Ovary (tissue), 9 donors: ENCODE results near the gene FAM163B. TPM values are rescaled to one million over a fixed set of nuclear protein-coding genes. Genes with fewer than 3 reads are reported as not detected.

ENCODE experiments used
- DNase-seq, 5 donors: peaks; one replicate each; pipeline ENCODE4 v3.0.0-alpha.2; 2019 to 2020
- H3K27ac ChIP-seq, 2 donors: fragments of 200-600 bp; one replicate each; pipeline versions ENCODE4 v1.5.1 to v1.8.0; 2019 to 2022
- H3K27me3 ChIP-seq: fragments of 200-600 bp; one replicate; pipeline ENCODE4 v1.8.0; 2022
- H3K36me3 ChIP-seq: fragments of 200-600 bp; sonication (generic); one replicate; pipeline ENCODE4 v1.5.1; 2019
- H3K4me1 ChIP-seq: one replicate; pipeline ENCODE4 v1.8.1; 2013; ENCODE audit warnings: mild to moderate bottlenecking, moderate library complexity; ENCODE audit not compliant: insufficient read depth
- H3K4me3 ChIP-seq: fragments of 200-600 bp; sonication (generic); one replicate; pipeline ENCODE4 v1.5.1; 2017
- H3K9me3 ChIP-seq, 2 donors: fragments of 200-600 bp in 1 of 2; sonication (generic) in 1 of 2; one replicate each; pipeline versions ENCODE4 v1.5.1 to v1.8.1; 2013 to 2019; ENCODE audit warnings: mild to moderate bottlenecking in 1 of 2, moderate library complexity in 1 of 2
- EP300 ChIP-seq: sonication (generic); formaldehyde crosslinking; IDR thresholded peaks from one replicate; pipeline ENCODE4 v1.6.1; 2017; ENCODE audit warnings: antibody characterized with exemption
- POLR2A ChIP-seq: fragments of 450-650 bp; IDR thresholded peaks from one replicate; pipeline ENCODE4 v1.6.1; 2017; ENCODE audit warnings: antibody characterized with exemption, mild to moderate bottlenecking, moderate library complexity
- WGBS, 3 donors: extraction: QIAGEN DNeasy Blood & Tissue Kit in 1 of 3; methylation state at CpG; one replicate each; pipeline versions ENCODE4 v1.1.5 to v1.1.7; 2013 to 2017; 5-methylcytosine and 5-hydroxymethylcytosine counted together
- intact Hi-C, 4 donors: fragments of 100-400 bp; cut with DNase I; formaldehyde crosslinking; loops; one replicate each; pipeline versions ENCODE4 v1.11.0 to v1.15.1; 2022 to 2023
- polyA plus RNA-seq, 2 donors: library from polyadenylated mRNA; stranded (reverse); fragments of 200-250 nt in 1 of 2; fragments of 350-450 nt in 1 of 2; fragmentation: Illumina TruSeq in 1 of 2; extraction: RNeasy Lipid Tissue Mini Kit (QIAGEN cat#74804) in 1 of 2; gene quantifications; one replicate each; pipeline ENCODE4 v1.2.3, GENCODE V29; 2013 to 2014
- total RNA-seq, 7 donors: library from RNA; depleted of rRNA in 2 of 7; stranded (reverse); fragments of >200 nt in 2 of 7; fragmentation: NEBNext Ultra II Directional in 3 of 7; extraction: Animal tissue kit (Norgen Biotek cat#: 25700) in 3 of 7; gene quantifications; one replicate each; pipeline versions ENCODE4 v1.1.0 to v1.2.4, GENCODE V29; 2016 to 2023
- TF ChIP-seq, protein P1 (sequence below), 3 donors: fragments of 450-650 bp in 2 of 3; fragments of 200-600 bp in 1 of 3; IDR thresholded peaks; one replicate each; pipeline versions ENCODE4 v1.5.1 to v1.8.0; 2016 to 2022; ENCODE audit warnings: antibody characterized with exemption in 3 of 3, mild to moderate bottlenecking in 1 of 3
- donor health status: DM: no; HTN: no; CAD: no; lungs with moderate emphysema.
- donor health status: DM: no; HTN: no; CAD: no.
- donor health status: Bipolar disorder and iron deficiency.
- donor health status: DM: yes; HTN: yes; CAD: no.
- donor health status: DM: no; HTN: no; CAD: no.
- donor health status: DM: yes; HTN: yes; CAD: no.

The FAM163B gene
- total and polyA plus RNA-seq, 9 donors = 0.21 to 0.30 TPM; not detected in 7

DNA sequence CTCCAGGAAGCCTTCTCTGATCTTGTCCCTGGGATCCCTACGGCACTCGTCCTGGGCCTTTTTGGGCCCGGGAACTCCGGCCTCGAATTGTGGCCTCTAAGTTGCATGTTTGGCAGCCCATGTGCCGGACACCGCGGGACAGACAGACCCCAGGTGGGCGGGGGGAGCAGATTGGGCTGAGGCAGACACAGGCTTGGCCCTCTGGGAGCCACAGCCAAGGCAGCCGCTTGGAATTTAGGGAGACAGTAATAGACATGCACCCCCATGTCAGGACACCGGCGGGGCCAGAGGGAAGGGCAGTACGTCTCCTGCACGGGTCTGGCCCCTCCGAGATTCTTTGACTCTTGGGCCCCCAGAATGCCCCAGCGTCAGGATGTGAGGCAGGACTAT, 38.5 kb downstream of the FAM163B start:
- WGBS, 3 donors = 85 to 92% (median 88%) methylated on average over 15 to 16 of the region's 16 CpGs
- intact Hi-C loops = no loop called here
- TF ChIP-seq EP300 (no peak), POLR2A (no peak)
- TF ChIP-seq, protein P1, sequence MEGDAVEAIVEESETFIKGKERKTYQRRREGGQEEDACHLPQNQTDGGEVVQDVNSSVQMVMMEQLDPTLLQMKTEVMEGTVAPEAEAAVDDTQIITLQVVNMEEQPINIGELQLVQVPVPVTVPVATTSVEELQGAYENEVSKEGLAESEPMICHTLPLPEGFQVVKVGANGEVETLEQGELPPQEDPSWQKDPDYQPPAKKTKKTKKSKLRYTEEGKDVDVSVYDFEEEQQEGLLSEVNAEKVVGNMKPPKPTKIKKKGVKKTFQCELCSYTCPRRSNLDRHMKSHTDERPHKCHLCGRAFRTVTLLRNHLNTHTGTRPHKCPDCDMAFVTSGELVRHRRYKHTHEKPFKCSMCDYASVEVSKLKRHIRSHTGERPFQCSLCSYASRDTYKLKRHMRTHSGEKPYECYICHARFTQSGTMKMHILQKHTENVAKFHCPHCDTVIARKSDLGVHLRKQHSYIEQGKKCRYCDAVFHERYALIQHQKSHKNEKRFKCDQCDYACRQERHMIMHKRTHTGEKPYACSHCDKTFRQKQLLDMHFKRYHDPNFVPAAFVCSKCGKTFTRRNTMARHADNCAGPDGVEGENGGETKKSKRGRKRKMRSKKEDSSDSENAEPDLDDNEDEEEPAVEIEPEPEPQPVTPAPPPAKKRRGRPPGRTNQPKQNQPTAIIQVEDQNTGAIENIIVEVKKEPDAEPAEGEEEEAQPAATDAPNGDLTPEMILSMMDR (IDR thresholded peaks at IDR 0.05) = no peak
- no peak for DNase-seq
- Histone ChIP-seq H3K36me3 (no peaks in the 10 kb centered on the region), H3K4me3 (no peak overlapping the region), H3K4me1 (no peaks in the 10 kb centered on the region), H3K27me3 (no peaks in the 10 kb centered on the region), H3K9me3 (no peaks in the 10 kb centered on the region), H3K27ac (no peak overlapping the region)

DNA sequence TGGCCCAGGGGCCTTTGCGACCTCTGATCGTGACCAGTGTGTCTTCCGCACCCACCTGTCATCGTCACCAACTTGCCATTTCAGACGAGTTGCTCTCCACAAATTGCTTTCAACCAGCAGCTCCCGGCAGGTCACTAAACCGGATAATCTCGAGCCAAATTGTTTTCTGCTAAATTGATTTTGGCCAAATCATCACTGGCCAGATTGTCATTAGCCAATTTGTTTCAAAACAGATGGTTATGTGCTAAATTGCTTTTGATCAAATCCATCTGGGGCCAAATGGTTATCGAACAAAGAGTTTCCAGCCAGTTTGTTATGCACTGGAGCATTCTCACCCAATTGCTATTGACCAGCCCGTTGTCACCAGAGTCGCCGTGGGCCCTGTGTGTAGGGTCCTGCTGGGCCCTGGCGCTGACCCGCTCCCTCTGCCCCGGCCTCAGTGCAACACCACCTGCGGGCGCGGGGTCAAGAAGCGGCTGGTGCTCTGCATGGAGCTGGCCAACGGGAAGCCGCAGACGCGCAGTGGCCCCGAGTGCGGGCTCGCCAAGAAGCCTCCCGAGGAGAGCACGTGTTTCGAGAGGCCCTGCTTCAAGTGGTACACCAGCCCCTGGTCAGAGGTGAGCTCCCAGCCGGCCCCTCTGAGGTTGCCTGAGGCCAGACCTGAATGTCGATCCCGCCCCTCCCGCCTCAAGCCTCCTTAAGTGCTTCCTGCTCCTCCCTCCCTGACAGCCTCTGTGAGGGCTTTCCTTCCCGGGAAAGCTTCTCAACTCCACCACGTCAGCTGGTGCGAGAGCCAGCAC, 39.1 kb downstream of the FAM163B start:
- H3K27me3 ChIP-seq = no peaks in the 10 kb centered on the region
- no peak for DNase-seq
- H3K36me3 ChIP-seq = no peaks in the 10 kb centered on the region
- intact Hi-C loops = no loop called here
- no peaks in the 10 kb centered on the region for H3K9me3 ChIP-seq
- 85 to 88% (median 87%) methylated on average over 26 to 36 of the region's 36 CpGs for WGBS, 3 donors
- H3K27ac ChIP-seq = no peak overlapping the region
- TF ChIP-seq, protein P1 (IDR thresholded peaks at IDR 0.05) = no peak
- TF ChIP-seq POLR2A = no peak
- TF ChIP-seq EP300 = no peak
- H3K4me1 ChIP-seq = peaks cover 1% of the 10 kb centered on the region
- no peak overlapping the region for H3K4me3 ChIP-seq

DNA sequence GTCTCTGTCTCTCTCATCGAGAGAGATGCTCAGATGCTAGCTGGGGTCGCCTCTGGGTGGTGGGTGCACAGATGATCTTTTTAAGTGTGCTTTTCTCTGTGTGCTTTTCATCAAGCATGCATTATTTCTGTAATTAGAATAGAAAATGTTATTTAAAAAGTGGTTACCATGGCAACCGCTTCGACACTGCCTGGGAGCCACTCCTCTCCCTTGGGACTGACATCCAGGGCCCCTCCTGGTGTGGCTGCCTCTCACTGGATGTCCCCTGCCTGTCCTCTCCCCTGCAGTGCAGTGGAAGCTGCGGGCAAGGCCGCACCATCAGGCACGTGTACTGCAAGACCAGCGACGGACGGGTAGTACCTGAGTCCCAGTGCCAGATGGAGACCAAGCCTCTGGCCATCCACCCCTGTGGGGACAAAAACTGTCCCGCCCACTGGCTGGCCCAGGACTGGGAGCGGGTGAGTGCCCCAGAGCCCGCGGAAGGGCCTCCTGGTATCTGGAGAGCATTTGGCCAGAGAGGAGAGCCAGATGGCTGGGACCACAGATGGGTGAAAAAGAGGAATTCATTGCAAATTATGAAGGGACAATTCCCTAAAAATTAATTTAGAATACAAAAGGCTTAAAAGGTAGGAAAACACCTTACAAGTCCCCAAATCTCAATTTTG, 39.9 kb downstream of the FAM163B start:
- no peaks in the 10 kb centered on the region for H3K9me3 ChIP-seq
- no peaks in the 10 kb centered on the region for H3K27me3 ChIP-seq
- TF ChIP-seq EP300 = no peak
- TF ChIP-seq POLR2A = no peak
- TF ChIP-seq, protein P1 (IDR thresholded peaks at IDR 0.05) = no peak
- H3K4me1 ChIP-seq = peaks cover 6% of the 10 kb centered on the region
- intact Hi-C loops = no loop called here
- no peak for DNase-seq
- no peak overlapping the region for H3K27ac ChIP-seq
- 87 to 90% (median 89%) methylated on average over 14 of the region's 14 CpGs for WGBS, 3 donors
- H3K4me3 ChIP-seq = no peak overlapping the region
- no peaks in the 10 kb centered on the region for H3K36me3 ChIP-seq

DNA sequence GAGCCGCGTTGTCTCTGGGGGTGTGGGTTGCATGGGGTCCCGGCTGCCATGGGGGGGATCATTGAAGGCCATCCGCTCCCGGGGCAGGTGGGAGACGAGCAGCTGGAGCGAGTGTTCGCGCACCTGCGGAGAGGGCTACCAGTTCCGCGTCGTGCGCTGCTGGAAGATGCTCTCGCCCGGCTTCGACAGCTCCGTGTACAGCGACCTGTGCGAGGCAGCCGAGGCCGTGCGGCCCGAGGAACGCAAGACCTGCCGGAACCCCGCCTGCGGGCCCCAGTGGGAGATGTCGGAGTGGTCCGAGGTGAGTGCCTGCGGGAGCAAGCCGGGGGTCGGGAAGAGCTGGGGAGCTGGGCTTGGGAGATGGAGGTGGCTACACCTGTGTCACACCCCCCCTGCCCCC, 41.0 kb downstream of the FAM163B start:
- Histone ChIP-seq H3K4me1 (peaks cover 9% of the 10 kb centered on the region), H3K9me3 (no peaks in the 10 kb centered on the region), H3K27me3 (no peaks in the 10 kb centered on the region), H3K36me3 (no peaks in the 10 kb centered on the region), H3K4me3 (no peak overlapping the region), H3K27ac (no peak overlapping the region)
- TF ChIP-seq, protein P1 (IDR thresholded peaks at IDR 0.05) = no peak
- TF ChIP-seq POLR2A (no peak), EP300 (no peak)
- DNase-seq = no peak
- WGBS, 3 donors = 89 to 92% (median 91%) methylated on average over 33 of the region's 33 CpGs
- intact Hi-C loops = no loop called here
